ENCODE results near the gene ERICH4. TPM values are rescaled to one million over a fixed set of nuclear protein-coding genes. Genes with fewer than 3 reads are reported as not detected.

ERICH4 gene
- total and polyA plus RNA-seq, 9 of the 15 experiments (the other 6 are each of a cell fraction or from before 2014, with no cell fraction given), result not detected

DNA sequence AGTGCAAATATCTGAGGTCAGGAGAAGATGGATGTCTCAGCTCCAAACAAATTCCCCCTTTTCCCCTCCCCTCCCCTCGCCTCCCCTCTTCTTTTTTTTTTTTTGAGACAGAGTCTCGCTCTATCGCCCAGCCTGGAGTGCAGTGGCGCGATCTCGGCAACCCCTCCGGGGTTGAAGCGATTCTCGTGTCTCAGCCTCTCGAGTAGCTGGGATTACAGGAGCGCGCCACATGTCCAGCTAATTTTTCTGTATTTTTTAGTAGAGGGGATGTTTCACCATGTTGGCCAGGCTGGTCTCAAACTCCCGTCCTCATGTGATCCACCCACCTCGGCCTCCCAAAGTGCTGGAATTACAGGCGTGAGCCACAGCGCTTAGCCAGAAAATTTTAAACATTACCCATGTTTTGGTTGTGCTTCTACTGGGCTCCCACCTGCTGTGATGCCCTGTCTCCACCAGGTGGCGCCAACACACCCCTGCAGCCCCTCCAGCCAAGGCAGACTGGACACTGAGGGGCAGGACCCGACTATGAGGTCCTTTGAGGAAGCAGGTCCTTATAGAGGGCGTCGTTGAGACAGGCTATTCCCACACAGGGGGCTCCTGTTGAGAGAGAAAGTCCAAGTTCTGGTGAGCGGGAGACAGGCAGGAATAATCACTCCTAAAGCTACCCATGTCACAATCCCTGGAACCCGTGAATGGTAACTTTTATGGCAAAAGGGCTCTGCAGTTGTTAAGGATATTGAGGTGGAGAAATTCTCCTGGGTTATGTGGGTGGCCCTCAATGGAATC, 6.3 kb downstream of the ERICH4 start (continued):
- TF ChIP-seq E4F1 (CRISPR knock-in tag; IDR thresholded peaks at IDR 0.05; ENCODE audit: borderline replicate concordance), result no peak
- TF ChIP-seq FOSL1 (tag; conservative IDR thresholded peaks at IDR 0.05), result no peak
- TF ChIP-seq BACH1 (tag; IDR thresholded peaks at IDR 0.05), result no peak
- no peak for TF ChIP-seq ZBTB17 (CRISPR knock-in tag; IDR thresholded peaks at IDR 0.05)
- no peak for TF ChIP-seq BCL6 (CRISPR knock-in tag; IDR thresholded peaks at IDR 0.05)
- no peak for TF ChIP-seq STAT5B (CRISPR knock-in tag; IDR thresholded peaks at IDR 0.05)
- TF ChIP-seq MYBL2 (IDR thresholded peaks at IDR 0.05; ENCODE audit: low read depth), result no peak
- TF ChIP-seq MYBL2 (CRISPR knock-in tag; IDR thresholded peaks at IDR 0.05; ENCODE audit: borderline replicate concordance), result no peak
- TF ChIP-seq RREB1 (CRISPR knock-in tag; IDR thresholded peaks at IDR 0.05), result no peak
- no peak for TF ChIP-seq SIRT6 (IDR thresholded peaks at IDR 0.05; ENCODE audit: low read depth, low read length)
- TF ChIP-seq, protein P1, sequence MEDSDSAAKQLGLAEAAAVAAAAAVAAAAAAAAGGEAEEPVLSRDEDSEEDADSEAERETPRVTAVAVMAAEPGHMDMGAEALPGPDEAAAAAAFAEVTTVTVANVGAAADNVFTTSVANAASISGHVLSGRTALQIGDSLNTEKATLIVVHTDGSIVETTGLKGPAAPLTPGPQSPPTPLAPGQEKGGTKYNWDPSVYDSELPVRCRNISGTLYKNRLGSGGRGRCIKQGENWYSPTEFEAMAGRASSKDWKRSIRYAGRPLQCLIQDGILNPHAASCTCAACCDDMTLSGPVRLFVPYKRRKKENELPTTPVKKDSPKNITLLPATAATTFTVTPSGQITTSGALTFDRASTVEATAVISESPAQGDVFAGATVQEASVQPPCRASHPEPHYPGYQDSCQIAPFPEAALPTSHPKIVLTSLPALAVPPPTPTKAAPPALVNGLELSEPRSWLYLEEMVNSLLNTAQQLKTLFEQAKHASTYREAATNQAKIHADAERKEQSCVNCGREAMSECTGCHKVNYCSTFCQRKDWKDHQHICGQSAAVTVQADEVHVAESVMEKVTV (CRISPR knock-in tag; IDR thresholded peaks at IDR 0.05), result peak; percentile 92
- TF ChIP-seq GTF2F1 (IDR thresholded peaks at IDR 0.05; ENCODE audit: low read depth, low read length), result no peak
- no peak for TF ChIP-seq POU5F1 (IDR thresholded peaks at IDR 0.05; ENCODE audit: borderline replicate concordance, low read depth, low read length, partially characterized antibody)
